ENCODE results near the gene MARS1.

Gene MARS1

DNA sequence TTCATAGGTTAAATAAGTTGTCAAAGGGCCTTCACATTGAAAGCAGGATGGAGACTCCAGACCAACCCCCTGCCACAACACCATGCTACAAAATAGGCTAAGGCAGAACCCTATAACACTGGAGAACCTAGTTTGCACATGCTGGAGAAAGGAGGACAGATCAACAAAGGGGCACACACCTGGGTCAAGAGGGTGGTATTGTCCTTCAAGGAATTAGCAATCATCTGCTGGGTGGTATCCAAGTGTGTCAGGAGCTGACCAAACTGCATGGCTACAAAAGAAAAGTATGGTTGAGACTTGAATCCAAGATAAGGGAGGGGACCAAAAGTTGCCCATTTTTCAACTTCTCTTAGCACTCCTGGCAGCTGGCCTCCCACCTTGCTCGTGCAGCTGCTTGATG, 44.0 kb downstream of the MARS1 start:
- DNase-seq = no peak

DNA sequence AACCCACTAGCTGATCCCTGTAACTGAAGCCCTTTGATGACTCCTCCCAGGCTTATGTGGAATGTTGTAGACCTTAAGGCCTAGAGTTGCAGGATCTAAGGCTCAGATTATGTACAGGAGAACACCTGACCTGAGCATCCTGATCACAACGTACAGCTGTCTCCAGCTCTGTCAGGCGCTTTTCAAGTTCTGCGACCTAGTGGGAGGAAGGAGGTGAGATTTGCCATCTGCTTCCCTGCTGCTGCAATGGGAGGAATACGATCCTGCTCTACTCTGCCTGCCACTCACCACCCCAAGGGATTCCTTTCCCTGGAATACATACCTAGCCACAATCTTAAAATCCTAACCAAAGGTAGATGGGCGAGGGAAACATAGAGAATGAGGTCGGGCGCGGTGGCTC, 45.2 kb downstream of the MARS1 start:
- DNase-seq = no peak

DNA sequence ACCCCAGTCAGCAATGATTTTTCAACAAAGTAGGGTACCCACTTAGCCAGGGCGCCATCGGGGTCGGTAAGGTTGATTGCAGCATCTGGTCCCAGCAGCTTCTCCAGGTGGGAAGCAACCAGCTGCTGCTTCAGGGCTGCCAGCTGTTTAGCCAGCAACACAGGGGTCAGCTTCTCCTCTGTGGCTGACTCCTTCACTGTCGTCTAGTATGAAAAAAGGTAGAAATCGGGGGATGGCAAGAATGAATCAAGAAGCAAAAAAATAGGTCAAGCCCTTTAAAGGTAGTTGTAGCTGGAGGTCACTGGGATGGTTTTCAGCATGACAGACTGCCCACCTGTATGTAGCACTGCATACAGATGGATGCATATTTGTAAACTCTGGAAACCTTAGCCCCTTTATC, 46.4 kb downstream of the MARS1 start:
- no peak for DNase-seq

DNA sequence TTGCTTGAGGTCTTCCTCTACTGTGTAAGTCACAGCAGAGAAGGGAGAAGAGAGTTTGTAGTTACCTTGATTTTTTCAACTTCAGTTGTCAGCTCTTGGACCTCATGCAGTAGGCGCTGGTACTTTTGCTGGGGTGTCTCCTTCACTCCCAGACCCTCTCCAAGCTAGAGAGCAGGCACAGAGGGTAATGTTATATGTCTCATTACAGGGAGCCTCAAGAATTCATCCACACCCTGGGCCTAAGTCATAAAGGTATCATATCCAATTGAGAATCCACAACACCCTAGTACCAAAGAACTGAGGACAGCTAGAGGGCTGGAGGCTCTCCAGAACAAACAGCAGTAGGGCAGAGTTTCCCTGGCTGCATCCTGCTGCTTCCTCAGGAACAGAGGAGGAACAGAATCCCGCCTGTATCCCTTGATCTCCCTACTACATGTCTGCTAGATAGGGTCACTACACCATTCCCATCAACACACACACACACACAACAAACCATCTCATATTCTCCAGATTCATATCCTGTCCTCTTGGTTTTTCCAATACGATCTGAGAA, 47.2 kb downstream of the MARS1 start:
- DNase-seq = no peak

DNA sequence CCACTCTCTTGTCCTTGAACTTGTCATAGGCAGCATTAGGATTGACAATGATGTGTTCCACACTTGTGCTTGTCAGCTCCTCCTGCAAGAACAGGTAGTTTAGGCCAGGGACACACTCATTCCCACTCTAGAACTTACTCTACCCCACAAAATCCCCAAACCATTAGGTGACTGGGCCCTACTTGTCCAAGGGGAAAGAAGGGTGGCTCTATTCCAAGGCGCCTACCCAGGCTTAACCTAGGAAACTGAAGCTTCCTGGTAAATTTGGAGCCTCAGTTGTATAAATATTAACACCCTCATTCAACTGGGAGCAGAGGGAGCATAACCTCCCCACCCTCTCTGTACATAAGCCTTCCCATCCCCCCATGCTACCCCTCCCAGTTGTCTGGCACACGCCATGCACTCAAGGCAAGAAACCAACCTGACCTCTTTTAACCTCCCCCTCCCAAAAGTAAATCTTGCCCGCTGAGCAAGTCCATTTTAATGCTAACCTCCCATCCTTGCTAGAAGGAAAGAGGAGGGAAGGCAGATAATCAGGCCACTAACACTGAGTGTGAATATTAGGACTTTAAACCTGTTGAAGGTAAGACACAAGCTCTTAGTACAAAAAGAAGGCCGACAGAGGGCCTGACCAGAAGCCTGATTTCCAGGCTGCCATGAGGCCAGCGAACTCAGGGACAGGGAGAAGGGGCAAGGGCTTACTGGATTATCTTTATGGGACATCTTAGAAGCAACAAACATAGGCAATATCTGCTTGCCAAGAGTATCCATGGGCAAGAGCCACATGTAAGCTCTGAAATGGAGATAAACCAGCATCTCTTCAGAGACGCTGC, 48.1 kb downstream of the MARS1 start:
- DNase-seq = no peak

DNA sequence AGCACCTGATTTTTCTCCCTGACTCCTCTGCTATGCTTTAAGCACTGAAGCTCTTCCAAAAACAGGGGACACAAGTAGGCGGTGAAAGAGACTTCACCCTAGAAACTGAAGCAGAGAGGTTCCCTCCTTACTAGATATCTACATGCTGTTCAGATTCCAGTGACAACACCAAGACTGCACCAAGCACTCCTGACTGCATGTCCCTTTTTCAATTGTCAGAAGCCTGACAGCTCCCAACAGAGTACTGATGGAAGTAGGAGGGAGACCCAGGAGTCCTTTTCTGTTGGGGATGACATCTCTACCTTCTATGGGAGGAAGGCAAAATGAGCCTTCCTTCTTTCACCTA, 48.7 kb downstream of the MARS1 start:
- no peak for DNase-seq

DNA sequence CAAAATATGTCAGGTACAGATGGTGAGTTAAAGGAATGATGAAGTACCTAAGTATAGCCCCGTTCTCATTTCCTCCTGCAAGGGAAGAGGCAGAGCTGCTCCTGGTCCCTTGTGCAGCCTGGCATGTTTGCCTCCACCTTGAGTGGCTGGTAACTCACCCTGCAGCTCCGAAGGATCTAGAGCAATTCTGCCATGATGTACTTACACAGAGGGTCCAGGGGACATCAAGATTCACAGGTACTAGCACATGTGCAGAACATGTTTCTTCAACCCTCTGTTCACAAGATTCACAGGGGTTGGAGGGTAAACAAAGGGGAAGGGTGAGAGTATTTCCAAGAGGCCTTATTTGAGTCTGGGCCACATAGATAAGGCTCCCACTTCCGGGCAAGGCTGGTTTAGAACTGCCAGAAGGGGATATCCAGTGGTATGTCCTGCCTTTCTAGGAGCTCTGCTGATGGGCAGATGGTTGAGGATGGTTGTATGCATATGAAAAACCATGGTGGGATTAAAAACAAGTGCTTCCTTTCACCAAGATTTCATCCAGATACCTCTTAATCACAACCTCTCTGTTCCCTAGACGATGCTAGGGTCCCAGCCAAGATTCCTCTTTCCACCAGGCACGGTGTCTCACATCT, 51.4 kb downstream of the MARS1 start:
- no peak for DNase-seq

DNA sequence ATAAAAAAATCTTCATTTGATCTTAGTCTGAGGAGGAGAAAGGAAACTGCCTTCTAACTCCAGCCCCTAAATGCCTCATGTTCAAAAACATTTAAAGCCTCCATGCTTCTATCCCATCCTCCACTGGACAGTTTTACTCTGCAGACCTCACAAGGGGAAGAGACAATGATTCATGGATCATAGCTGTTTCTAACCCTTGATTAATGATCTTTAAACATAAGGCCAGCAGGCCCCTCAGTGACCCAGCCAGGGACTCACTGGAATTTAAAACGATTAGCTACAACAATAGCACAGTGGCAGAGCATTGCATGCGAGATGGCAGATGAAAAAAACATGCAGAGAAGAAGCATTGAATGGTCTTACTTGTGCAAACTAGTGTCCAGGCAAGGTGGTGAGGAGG, 53.1 kb downstream of the MARS1 start:
- DNase-seq = no peak

DNA sequence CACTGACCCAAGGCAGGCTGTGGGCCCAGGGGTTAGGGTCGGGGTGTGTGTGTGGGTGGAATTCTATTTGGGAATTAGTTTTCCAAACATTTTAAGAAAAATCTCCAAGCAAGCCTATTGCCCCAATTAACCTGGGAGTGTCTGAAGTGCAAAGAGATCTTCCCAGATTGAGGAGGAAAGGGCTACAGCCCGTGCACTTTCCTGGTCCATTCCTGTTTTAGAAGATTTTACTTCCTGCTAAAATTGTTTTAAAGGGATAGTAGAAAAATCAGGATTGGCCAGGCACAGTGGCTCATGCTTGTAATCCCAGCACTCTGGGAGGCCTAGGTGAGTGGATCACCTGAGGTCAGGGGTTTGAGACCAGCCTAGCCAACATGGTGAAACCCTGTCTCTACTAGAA, 53.8 kb downstream of the MARS1 start:
- DNase-seq = no peak

DNA sequence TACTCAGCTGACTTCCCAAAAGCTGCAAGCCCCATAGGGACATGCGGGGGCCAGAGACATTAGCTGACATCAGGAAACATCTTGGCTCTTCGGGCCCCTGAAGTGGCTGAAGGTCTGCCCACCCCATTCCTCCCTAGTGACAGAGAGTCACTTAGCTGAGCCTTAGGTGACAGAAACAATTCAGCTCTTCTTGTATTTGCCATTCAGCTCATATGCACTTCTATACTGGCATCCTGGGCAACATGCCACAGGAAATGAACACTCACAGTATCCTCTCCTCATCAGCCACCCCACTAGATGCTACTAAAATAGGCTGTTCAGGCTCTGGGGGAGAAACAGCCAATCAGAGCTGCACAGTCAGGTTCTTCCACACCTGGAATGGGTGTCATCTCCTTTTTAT, 55.7 kb downstream of the MARS1 start:
- no peak for DNase-seq

DNA sequence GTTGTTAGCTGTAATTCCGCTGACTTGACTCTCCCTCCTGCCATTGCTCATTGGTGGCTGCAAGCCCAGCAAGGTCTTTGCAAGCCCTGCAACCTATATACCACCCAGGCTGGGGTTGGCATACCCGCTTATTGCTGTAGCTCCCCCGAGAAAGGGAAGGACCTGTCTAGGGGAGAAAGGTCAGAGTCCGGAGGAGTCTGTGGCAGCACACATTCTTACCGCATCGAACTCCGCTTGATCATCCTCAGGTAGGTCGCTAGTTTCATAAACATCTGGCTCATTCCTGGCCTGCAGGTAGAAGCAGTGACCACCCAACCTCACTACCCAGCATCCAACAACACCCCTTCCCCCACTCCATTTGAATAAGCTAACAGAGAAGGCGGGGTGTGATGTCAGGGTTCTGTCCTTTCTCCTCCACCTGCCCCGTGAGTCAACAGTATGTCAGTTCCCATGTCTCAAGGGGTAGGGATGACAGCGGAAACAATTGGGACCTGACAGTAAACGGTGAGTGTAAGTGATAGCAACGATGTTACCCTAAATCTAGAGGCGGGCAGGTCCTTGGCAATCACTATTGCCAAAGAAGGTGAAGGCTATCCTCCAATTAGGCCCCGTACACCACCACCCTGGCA, 58.1 kb downstream of the MARS1 start:
- no peak for DNase-seq

DNA sequence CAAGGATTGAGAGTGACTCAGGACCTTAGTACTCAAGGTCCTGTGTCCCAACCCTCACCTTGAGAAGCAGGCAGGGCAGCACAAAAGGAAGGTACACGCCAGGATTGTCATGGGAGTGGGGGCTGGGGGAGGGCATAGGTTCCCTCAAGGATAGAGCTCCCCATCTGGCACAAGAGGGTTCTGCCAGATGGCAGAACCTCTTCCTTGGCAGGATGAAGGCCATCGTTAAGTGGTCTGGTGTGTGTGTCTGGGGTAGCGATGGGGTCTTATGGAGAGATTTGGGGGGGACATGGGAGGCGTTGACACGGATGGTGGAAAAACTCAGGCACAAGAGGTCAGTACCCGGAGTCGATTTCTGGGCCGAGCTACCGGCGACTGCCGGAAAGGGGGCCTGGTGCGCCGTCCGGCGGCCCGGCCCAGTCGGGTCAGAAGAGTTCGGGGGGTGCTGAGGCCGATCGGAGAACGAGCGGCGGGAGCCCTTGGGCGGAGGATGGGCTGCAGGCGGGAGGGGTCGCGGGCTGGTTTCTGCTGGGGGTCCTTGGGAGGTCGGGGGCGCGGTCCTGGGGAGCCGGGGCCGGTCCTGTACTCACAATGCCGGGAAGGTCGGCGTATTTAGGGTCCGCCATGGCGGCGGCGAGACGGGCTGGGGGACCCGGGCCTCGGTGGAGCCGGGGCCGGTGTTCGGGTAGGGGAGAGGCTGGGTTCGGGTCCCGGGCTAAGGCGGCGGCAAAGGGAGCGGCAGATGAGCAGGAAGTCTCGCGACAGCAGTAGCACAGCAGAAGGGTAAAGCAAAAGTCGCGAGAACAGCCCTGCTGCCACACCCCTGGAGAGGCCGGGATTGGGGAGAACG, 58.8 kb downstream of the MARS1 start, which contains the start of gene DCTN2:
Gene DCTN2 (minus strand): TSS at position 755 of the 850 bp plus-strand sequence. CDS start 129 bp downstream, at position 626.
- peak; percentile 79 to 92 (median 88) for DNase-seq

DNA sequence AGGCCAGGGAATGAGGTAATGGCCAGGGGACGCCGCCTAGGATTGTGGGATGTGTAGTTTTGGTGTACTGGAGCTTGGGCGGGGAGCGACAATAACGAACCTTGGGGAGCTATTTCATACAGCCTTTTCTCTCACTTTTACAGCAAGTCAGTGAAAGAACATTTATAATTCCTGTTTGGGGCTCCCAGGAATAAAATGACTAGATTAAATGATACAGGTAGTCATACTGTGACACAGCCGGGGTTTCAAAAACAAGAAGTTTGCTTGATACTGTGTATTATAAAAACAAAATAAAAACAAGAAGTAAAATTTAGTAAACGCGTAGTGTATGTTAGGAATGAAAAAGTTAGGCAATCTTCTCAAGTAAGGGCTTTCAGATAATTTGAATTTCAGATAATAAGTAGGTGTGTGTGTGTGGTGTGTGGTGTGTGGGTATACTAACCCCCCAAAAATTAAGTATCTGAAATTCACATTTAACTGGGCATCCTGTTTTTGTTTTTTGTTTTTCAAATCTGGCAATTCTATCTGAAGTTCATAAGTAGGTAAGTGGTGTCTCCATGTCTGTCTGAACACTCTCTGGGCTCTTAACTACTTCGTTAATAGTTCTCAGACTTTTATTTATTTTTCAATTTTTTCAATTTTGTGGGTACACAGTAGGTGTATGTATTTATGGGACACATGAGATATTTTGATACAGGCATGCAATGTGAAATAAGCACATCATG, 59.6 kb downstream of the MARS1 start:
- DNase-seq = no peak

DNA sequence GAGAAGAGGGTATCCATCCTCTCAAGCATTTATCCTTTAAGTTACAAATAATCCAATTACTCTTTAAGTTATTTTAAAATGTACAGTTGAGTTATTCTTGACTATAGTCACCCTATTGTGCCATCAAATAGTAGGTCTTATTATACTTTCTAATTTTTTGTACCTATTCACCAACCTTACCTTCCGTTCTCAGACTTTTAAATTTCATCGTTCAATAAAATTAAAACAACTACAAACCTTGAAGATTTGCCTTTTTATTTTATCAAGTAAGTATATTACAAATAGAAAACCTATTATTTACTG, 60.1 kb downstream of the MARS1 start:
- DNase-seq = no peak

DNA sequence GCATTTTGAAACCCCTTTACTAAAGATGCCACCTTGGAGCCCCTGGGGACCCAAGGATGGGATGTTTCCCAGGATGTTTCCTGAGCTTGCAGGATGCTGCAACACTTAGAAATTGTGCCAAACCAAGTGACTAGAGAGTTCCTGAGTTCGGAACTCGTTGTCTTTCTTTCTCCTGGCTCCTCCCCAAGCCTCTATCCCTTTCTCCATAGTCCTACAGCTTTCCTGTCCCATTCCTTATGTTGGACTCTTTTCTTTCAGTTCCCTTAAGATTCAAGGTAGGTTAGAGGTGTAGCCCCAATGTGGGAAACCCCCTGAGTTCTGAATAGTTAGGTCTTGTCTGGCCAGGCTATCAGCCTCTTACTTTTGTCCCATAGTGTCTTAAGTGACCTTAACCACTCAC, 60.6 kb downstream of the MARS1 start:
- no peak for DNase-seq

DNA sequence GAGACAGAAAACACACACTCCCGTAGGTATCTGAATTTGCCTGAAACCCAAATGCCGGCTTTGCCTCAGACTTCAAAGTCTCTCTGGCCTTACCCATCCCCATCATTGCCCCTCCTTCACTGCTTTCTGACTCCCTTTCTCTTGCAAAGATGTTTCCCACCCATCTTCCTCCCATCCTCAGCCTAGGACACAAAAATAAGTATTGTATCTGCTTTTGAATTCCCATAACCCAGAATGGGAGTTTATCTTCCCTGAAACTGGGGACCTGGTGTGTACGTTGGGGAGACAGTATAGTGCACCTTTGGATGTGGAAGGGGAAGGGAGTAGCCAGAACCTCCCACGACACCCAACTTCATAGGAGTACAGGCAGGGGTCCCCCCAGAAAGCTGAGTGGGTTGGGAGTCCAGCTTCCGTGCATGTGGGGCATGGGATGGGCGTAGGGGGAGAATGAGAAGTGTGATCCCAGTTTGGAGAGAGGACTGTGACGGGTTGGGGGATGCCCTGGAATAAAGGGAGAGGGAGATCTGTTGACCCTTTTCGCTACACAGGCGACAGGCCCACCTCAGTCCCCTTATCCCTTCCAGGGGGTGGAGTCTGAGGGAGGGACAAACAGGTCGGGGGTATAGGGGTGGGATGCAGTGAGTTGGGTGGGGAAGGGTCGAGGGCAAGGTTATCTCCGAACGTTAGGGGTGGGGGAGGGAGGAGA, 61.5 kb downstream of the MARS1 start:
- DNase-seq = no peak

DNA sequence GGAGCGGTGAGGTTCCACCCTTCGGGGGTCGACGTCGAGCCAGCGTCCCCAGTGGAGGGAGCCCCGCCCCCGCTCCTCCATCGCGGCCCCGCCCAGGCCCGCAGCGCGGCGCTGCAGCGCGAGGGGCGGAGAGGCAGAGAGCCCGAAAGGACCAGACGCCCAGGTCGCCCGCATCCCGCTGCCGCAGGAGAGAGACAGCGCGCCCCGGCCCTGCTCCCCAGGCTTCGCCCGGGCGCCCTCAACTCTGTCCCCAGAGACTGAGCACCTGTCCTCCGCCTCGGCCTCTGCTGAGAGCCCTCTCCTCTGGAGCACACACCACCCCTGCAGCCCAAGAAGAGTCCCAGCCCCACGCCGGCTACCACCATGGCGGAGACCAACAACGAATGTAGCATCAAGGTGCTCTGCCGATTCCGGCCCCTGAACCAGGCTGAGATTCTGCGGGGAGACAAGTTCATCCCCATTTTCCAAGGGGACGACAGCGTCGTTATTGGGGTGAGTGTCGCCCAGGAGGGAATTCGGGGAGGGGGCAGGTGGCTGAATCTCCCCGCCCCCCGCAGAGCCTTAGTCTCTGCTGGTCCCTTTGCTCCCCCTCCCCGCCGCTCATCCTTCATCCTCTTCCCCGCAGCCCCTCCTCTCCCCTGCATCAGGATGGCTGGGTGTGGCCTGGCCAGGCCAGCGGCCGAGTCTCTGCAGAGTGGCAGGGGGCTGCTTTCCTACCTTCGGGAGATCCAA, 62.2 kb downstream of the MARS1 start, which contains the start of gene KIF5A:
Gene KIF5A (plus strand): TSS at position 136 of the 732 bp plus-strand sequence. CDS start 228 bp downstream, at position 364.
- DNase-seq = peak; percentile 9 to 53 (median 40)

DNA sequence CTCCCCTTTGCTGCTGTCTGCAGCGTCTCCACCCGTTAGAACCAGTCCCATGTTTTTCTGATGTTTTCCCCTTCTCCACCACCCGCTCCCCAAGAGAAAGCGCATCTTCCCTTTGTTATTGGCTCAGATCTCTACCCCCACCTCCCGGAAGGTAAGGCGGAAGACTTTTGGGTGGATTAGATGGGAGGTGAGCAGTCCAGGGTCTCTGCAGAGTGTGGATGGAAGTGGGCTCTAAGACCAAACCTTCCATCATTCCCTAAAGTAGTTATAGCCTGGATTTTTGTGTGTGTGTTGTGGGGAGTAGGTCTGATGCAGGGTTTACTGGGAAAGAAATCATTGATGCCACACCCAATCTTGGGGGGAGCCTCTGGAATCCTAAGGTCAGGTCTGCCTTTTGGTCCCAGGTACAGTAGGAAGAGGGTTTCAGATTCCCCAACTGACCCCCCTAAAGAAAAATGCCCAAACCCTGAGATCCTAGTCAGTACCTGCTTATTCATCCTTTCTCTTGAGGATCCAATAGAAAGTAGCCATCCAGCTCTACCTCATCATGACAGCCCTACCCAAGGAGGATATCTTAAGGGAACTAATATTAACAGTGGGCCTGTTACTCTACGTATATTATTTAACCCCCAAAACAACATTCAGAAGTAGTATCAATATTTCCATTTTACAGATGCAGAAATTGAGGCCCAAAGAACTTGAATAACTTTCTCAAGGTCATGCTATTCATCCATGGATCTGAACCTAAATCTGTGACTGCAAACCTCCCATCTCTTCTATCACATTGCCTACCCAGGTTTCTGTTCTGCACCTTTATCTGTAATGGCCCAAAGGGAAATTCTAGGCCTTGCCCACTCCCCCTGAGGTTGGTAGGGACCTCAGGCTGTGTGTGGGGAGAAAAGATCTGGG, 63.0 kb downstream of the MARS1 start:
- DNase-seq = no peak

DNA sequence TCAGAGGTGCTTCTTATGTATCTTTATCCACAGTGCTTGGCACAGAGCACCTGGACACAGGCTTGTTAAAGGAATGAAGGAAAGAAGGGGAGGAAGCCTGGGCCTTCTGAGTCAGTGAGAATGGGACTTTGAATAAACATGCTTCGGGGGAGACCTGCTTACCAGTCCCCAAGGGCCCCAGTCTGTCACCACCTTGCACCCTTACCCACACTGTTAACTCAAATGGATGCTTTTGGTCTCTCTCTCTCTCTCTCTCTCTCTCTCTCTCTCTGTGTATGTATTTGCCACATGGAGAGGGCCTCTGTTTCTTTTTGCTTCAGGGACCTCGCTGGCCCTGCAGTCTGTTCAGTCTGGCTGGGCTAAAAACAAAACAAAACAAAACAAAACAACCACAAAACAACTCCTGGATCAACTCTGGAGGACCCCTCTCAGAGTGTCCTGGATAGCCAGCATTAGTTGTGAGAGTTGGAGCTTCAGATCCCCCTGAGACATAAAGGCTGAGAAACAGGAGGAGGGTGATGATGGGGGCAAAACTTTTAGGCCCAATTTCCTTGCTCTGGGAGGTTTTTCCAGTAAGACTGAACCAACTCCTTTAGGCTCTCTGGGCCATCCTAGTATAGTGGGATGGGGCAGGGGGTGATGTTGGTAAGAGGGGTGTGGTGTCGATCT, 63.9 kb downstream of the MARS1 start:
- DNase-seq = no peak

All from stimulated activated naive CD4-positive, alpha-beta T cell (primary cell).